Adrenal gland (tissue), 12 donors: Measurements from ENCODE around the gene PHF12. TPM values are rescaled to one million over a fixed set of nuclear protein-coding genes. Genes with fewer than 3 reads are reported as not detected.

Experiments used
- DNase-seq, 7 donors: peaks; one replicate each; pipeline ENCODE4 v3.0.0-alpha.2; 2019 to 2020
- H3K27ac ChIP-seq, 5 donors: fragments of 200-600 bp; sonication (generic) in 4 of 5; 1 replicate in 3 of 5; 2 replicates in 2 of 5; pipeline versions ENCODE4 v1.5.1 to v1.8.0; 2016 to 2020; ENCODE audit warnings: mild to moderate bottlenecking in 1 of 5
- H3K27me3 ChIP-seq: fragments of 200-600 bp; 2 replicates; pipeline ENCODE4 v1.8.0; 2021
- H3K36me3 ChIP-seq, 2 donors: fragments of 200-600 bp; replicated peaks in 1 of 2; 1 replicate in 1 of 2; 2 replicates in 1 of 2; pipeline versions ENCODE4 v1.5.1 to v1.8.0; 2018 to 2022
- H3K4me1 ChIP-seq, 2 donors: fragments of 200-600 bp; replicated peaks in 1 of 2; 1 replicate in 1 of 2; 2 replicates in 1 of 2; pipeline versions ENCODE4 v1.5.1 to v1.8.0; 2018 to 2021
- H3K4me3 ChIP-seq, 4 donors: fragments of 200-600 bp; sonication (generic) in 3 of 4; one replicate each; pipeline ENCODE4 v1.5.1; 2016 to 2018
- H3K9me3 ChIP-seq, 3 donors: fragments of 200-600 bp; sonication (generic) in 1 of 3; replicated peaks in 1 of 3; 1 replicate in 2 of 3; 2 replicates in 1 of 3; pipeline versions ENCODE4 v1.5.1 to v1.8.0; 2016 to 2021
- POLR2A ChIP-seq, 2 donors: fragments of 450-650 bp; IDR thresholded peaks; one replicate each; pipeline ENCODE4 v1.6.1; 2017; ENCODE audit warnings: antibody characterized with exemption in 2 of 2, mild to moderate bottlenecking in 2 of 2, moderate library complexity in 1 of 2
- WGBS, 4 donors: extraction: QIAGEN DNeasy Blood & Tissue Kit in 2 of 4; methylation state at CpG; one replicate each; pipeline versions ENCODE4 v1.1.5 to v1.1.7; 2013 to 2017; 5-methylcytosine and 5-hydroxymethylcytosine counted together
- intact Hi-C, 2 donors: fragments of 100-400 bp; cut with DNase I; formaldehyde crosslinking; loops; one replicate each; pipeline versions ENCODE4 v1.14.1 to v1.15.0; 2022 to 2023
- polyA plus RNA-seq, 3 donors: library from polyadenylated mRNA; stranded (reverse); fragments of 200-250 nt in 2 of 3; fragments of 350-450 nt in 1 of 3; fragmentation: Illumina TruSeq in 1 of 3; extraction: RNeasy Lipid Tissue Mini Kit (QIAGEN cat#74804) in 1 of 3; gene quantifications; one replicate each; pipeline ENCODE4 v1.2.3, GENCODE V29; 2013 to 2014
- total RNA-seq, 9 donors: library from RNA; depleted of rRNA in 4 of 9; stranded (reverse); fragments of >200 nt in 4 of 9; fragments of 120-200 nt in 1 of 9; fragmentation: NEBNext Ultra II Directional in 1 of 9; extraction: Animal tissue kit (Norgen Biotek cat#: 25700) in 1 of 9; gene quantifications; one replicate each; pipeline versions ENCODE4 v1.1.0 to v1.2.4, GENCODE V29; 2013 to 2023
- TF ChIP-seq, protein P1 (sequence below), 6 experiments: fragments of 450-650 bp in 4 of 6; fragments of 200-600 bp in 2 of 6; sonication (generic) in 1 of 6; IDR thresholded peaks; 1 replicate in 5 of 6; 2 replicates in 1 of 6; pipeline versions ENCODE4 v1.5.1 to v1.8.0; 2016 to 2021; ENCODE audit warnings: antibody characterized with exemption in 6 of 6, mild to moderate bottlenecking in 2 of 6, moderate library complexity in 1 of 6
- donor health status: healthy with polysubstance abuse.
- donor health status: Bipolar disorder and iron deficiency.
- donor health status: DM: yes; HTN: yes; CAD: no.
- donor health status: DM: no; HTN: no; CAD: no.
- donor health status: DM: no; HTN: no; CAD: no.
- donor health status: DM: yes; HTN: yes; CAD: no.

The PHF12 gene
- total and polyA plus RNA-seq, 12 donors = 14.4 to 47.9 (median 26.3) TPM

DNA sequence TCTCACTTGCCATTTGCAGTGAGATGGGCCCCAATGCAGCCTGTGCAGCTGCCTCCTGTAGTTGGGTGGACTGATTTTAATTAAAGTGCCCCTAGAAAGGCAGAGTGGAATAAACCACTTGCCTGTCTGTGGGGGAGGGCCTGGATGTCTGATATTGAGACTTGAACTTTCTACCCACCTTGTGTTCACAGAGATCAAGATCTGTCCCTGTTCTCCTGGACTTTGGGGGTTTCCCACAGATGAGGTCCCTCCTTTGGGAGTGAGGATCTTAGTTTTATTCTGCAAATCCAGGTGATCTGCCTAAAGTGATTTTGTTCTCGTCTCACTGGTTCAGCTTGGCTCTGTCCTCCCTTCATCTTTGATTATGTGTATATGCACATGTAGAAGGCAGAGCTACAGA is 40.8 kb downstream of the PHF12 start:
- H3K4me1 ChIP-seq = peaks cover 8 to 23% of the 10 kb centered on the region in 2 donors
- TF ChIP-seq POLR2A (IDR thresholded peaks at IDR 0.05) = no peak
- TF ChIP-seq, protein P1, sequence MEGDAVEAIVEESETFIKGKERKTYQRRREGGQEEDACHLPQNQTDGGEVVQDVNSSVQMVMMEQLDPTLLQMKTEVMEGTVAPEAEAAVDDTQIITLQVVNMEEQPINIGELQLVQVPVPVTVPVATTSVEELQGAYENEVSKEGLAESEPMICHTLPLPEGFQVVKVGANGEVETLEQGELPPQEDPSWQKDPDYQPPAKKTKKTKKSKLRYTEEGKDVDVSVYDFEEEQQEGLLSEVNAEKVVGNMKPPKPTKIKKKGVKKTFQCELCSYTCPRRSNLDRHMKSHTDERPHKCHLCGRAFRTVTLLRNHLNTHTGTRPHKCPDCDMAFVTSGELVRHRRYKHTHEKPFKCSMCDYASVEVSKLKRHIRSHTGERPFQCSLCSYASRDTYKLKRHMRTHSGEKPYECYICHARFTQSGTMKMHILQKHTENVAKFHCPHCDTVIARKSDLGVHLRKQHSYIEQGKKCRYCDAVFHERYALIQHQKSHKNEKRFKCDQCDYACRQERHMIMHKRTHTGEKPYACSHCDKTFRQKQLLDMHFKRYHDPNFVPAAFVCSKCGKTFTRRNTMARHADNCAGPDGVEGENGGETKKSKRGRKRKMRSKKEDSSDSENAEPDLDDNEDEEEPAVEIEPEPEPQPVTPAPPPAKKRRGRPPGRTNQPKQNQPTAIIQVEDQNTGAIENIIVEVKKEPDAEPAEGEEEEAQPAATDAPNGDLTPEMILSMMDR (IDR thresholded peaks at IDR 0.05) = no peak
- intact Hi-C loops = loop anchor here in 1 of 2 donors (10.0 kb wide), 2 partner anchors 56 to 156 kb away; partner anchors contain the start of gene ERAL1
- 90 to 100% (median 97%) methylated on average over 1 of the region's 1 CpG for WGBS, 4 donors
- no peak overlapping the region for H3K27ac ChIP-seq
- H3K27me3 ChIP-seq = no peaks in the 10 kb centered on the region
- DNase-seq = no peak
- H3K4me3 ChIP-seq = no peak overlapping the region
- peaks cover 0 to 96% of the 10 kb centered on the region in 2 donors for H3K36me3 ChIP-seq
- no peaks in the 10 kb centered on the region for H3K9me3 ChIP-seq

DNA sequence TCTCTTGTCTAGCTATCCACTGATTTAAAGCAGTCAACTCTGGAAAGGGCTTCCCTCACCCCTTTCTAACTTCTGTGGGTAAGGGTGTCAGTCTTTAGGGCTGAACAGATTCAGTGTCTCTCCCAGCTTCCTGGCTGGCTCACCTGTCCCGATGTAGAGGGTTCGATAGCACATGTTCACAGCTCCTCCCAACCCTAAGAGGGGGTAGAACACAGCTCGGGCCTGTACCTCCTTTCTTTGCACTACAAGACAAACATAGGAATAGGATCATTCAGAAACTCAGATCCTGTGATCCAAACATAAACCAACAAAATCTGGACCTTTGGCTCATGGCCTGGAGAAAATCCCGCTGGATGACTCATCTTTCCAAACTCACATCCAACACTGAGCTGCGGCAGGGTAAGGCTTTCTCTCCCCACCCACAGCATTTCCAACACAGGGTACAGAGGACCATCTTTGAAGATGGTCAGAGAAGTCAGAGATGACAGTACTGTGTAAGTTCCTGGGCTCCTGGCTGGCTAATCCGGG is 42.6 kb downstream of the PHF12 start:
- Histone ChIP-seq H3K9me3 (no peaks in the 10 kb centered on the region), H3K4me3 (no peak overlapping the region), H3K4me1 (peaks cover 8 to 23% of the 10 kb centered on the region in 2 donors), H3K36me3 (peaks cover 0 to 80% of the 10 kb centered on the region in 2 donors), H3K27ac (peak overlapping the region in 2 of 5 donors; percentile 55 to 76), H3K27me3 (no peaks in the 10 kb centered on the region)
- intact Hi-C loops = no loop called here
- WGBS, 4 donors = 48 to 59% (median 49%) methylated on average over 5 to 6 of the region's 6 CpGs
- TF ChIP-seq, protein P1 (IDR thresholded peaks at IDR 0.05) = no peak
- no peak for TF ChIP-seq POLR2A (IDR thresholded peaks at IDR 0.05)
- peak in 6 of 7 donors; percentile 61 to 74 (median 69) for DNase-seq

DNA sequence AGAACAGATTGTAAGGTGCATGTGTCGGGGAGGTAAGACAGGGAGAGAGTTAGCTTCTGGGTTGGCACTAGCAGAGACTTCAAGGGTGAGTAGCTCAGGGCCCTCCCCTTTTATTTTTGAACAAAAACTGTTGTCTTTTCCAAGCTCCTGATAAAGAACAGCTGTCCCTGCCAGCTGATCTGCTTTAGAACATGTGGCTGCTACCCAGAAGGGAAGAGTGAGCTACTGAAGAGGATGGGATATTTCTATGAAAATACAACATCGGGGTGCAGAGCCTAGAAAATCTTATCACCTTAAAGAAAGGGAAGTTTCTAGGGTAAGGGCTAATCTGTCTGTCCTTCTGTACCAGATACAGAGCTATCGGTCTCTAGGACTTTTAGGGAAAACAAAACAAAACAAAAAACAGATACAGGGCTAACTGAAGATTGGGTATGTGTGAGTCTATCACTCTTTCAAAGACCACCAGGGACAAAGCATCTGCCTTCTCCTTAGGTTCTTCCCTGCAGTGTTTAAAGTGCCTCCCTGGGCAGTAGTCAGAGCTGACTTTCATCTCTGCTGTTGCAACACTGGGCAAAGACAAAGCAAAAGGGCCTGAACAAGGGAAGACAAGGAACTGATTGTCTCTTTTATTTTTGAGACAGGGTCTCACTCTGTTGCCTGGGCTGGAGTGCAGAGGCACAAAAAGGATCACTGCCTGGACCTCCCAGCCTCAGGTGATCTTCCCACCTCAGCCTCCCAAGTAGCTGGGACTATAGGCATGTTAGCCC is 43.4 kb downstream of the PHF12 start:
- Histone ChIP-seq H3K9me3 (no peaks in the 10 kb centered on the region), H3K4me1 (peaks cover 8 to 28% of the 10 kb centered on the region in 2 donors), H3K27ac (peak overlapping the region in 2 of 5 donors; percentile 55 to 76), H3K27me3 (no peaks in the 10 kb centered on the region), H3K4me3 (no peak overlapping the region), H3K36me3 (peaks cover 0 to 72% of the 10 kb centered on the region in 2 donors)
- intact Hi-C loops = no loop called here
- WGBS, 4 donors = 72 to 86% (median 78%) methylated on average over 3 of the region's 3 CpGs
- TF ChIP-seq, protein P1 (IDR thresholded peaks at IDR 0.05) = no peak
- TF ChIP-seq POLR2A (IDR thresholded peaks at IDR 0.05) = no peak
- no peak for DNase-seq

DNA sequence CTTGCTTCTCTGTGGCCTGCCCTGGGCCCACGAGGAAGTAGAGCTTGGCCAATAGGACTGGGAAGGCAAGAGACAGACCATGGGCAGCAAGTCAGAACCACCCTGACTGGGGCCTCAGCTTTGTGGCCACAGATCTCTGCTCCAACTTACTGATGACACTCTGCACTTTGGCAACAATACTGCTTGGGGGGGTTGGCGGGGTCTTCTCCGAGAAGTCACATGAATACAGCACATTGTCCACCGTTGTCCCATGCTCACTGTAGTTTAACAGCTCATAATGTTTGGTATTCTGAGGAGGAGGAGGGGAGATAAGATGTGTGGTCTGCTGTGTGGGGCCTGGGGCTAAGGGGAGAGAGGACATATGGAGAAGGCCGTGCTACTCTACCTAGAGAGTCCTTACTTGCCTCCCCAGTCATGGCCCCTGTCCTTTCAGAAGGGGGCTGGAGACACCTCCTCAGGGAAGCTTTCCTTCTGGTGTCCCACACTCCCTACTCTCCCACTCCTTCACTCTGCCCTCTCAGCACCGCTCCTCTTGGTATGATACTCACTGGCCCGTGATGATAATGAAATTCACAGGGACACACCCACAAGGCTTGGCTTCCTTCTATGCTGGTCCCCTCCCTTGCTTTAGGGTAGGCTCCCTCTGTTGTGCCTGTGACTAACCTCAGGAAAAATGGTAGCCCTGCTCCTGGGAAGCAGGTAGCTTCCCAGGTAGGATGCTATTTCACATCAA is 44.4 kb downstream of the PHF12 start:
- peak overlapping the region in 1 of 5 donors; percentile 76 for H3K27ac ChIP-seq
- DNase-seq = no peak

More for the DNA sequence above, 44.4 kb downstream of the PHF12 start:
- Histone ChIP-seq H3K27me3 (no peaks in the 10 kb centered on the region), H3K4me1 (peaks cover 8 to 34% of the 10 kb centered on the region in 2 donors), H3K4me3 (no peak overlapping the region), H3K9me3 (no peaks in the 10 kb centered on the region), H3K36me3 (peaks cover 0 to 61% of the 10 kb centered on the region in 2 donors)
- TF ChIP-seq, protein P1 (IDR thresholded peaks at IDR 0.05) = no peak
- TF ChIP-seq POLR2A (IDR thresholded peaks at IDR 0.05) = no peak
- 75 to 93% (median 85%) methylated on average over 2 to 7 of the region's 7 CpGs for WGBS, 4 donors
- intact Hi-C loops = no loop called here
